Epithelial cell of esophagus (primary cell): ENCODE measurements around the gene CCDC150.

Source experiments
- DNase-seq: peaks from one replicate; pipeline ENCODE4 v3.0.0; 2010; ENCODE audit warnings: low read depth
- H3K4me3 ChIP-seq: 2 replicates; pipeline ENCODE4 v1.5.1; 2011; ENCODE audit warnings: mild to moderate bottlenecking, low read length, control low read depth
- TF ChIP-seq, protein P1 (sequence below): IDR thresholded peaks from 2 replicates; pipeline ENCODE4 v1.5.1; 2011; ENCODE audit warnings: low read depth, mild to moderate bottlenecking, low read length, control low read depth, inconsistent platforms; ENCODE audit not compliant: insufficient read depth; ENCODE audit errors: missing control alignments

Gene CCDC150

DNA sequence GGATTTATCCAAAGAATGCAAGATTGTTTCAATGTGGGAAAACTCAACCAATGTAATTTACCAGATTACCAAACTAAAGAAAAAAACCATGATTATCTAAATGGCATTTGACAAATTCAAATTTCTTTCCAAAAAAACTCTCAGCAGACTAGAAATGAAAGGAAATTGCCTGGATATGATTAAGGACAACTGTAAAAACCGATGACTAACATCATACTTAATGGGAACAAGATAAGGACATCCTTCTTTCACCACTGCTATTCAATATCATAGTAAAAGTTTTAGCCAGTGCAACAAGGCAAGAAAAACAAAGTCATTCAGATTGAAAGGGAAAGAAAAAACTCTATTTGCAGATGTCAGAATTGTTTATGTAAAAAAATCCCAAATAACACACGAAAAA, 4.4 kb upstream of the CCDC150 start:
- TF ChIP-seq, protein P1, sequence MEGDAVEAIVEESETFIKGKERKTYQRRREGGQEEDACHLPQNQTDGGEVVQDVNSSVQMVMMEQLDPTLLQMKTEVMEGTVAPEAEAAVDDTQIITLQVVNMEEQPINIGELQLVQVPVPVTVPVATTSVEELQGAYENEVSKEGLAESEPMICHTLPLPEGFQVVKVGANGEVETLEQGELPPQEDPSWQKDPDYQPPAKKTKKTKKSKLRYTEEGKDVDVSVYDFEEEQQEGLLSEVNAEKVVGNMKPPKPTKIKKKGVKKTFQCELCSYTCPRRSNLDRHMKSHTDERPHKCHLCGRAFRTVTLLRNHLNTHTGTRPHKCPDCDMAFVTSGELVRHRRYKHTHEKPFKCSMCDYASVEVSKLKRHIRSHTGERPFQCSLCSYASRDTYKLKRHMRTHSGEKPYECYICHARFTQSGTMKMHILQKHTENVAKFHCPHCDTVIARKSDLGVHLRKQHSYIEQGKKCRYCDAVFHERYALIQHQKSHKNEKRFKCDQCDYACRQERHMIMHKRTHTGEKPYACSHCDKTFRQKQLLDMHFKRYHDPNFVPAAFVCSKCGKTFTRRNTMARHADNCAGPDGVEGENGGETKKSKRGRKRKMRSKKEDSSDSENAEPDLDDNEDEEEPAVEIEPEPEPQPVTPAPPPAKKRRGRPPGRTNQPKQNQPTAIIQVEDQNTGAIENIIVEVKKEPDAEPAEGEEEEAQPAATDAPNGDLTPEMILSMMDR: no peak
- DNase-seq: no peak

GRCh38 chr2:196638765-196639164, 750 bp upstream of the CCDC150 start:
- TF ChIP-seq, protein P1: no peak
- H3K4me3 ChIP-seq: peak overlapping the region; percentile 73
- DNase-seq: no peak

More for the DNA sequence above, 4.4 kb upstream of the CCDC150 start:
- H3K4me3 ChIP-seq: no peak overlapping the region

GRCh38 chr2:196640031-196640548, 575 bp downstream of the CCDC150 start:
- no peak for DNase-seq
- TF ChIP-seq, protein P1: no peak
- H3K4me3 ChIP-seq: peak overlapping the region; percentile 73

DNA sequence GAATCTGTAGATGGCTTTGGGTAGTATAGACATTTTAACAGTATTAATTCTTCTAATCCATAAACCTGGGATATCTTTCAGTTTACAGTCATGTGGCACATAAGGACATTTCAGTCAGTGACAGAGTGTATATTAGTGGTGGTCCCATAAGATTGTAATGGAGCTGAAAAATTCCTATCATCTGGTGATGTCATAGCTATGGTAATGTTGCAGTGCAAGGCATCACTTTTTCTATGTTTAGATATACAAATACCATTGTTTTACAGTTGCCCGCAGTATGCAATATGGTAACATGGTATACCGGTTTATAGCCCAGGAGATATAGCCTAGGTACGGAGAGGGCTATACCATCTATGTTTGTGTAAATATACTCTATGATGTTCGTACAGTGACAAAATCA, 9.7 kb downstream of the CCDC150 start:
- no peak overlapping the region for H3K4me3 ChIP-seq
- DNase-seq: no peak
- TF ChIP-seq, protein P1: no peak

GRCh38 chr2:196651387-196652094, 12.0 kb downstream of the CCDC150 start:
- no peak overlapping the region for H3K4me3 ChIP-seq
- DNase-seq: no peak
- TF ChIP-seq, protein P1: no peak

GRCh38 chr2:196652869-196653268, 13.4 kb downstream of the CCDC150 start:
- TF ChIP-seq, protein P1: no peak
- H3K4me3 ChIP-seq: no peak overlapping the region
- no peak for DNase-seq

GRCh38 chr2:196653843-196654242, 14.3 kb downstream of the CCDC150 start:
- TF ChIP-seq, protein P1: no peak
- H3K4me3 ChIP-seq: no peak overlapping the region
- no peak for DNase-seq
